Glutamatergic neuron (in vitro differentiated cells): ENCODE results near the gene STRN4. TPM values are rescaled to one million over a fixed set of nuclear protein-coding genes. Genes with fewer than 3 reads are reported as not detected.
A peak's percentile ranks its signal among the peaks of the same experiment; 100 is the strongest.

Source experiments
- DNase-seq: peaks from one replicate; pipeline ENCODE4 v3.0.0; 2022
- H3K27ac Mint-ChIP-seq: one replicate; pipeline ENCODE4 v1.8.0; 2020; ENCODE audit warnings: mild to moderate bottlenecking, mixed read lengths, inconsistent platforms; ENCODE audit not compliant: unreplicated experiment
- H3K27me3 Mint-ChIP-seq: one replicate; pipeline ENCODE4 v1.8.0; 2020; ENCODE audit warnings: mild to moderate bottlenecking, moderate library complexity, mixed read lengths, inconsistent platforms; ENCODE audit not compliant: unreplicated experiment
- H3K36me3 Mint-ChIP-seq: one replicate; pipeline ENCODE4 v1.8.0; 2020; ENCODE audit warnings: mild to moderate bottlenecking, mixed read lengths, inconsistent platforms; ENCODE audit not compliant: unreplicated experiment
- H3K4me1 Mint-ChIP-seq: one replicate; pipeline ENCODE4 v1.8.0; 2020; ENCODE audit warnings: mild to moderate bottlenecking, low read depth, mixed read lengths, inconsistent platforms; ENCODE audit not compliant: unreplicated experiment
- H3K4me3 Mint-ChIP-seq: one replicate; pipeline ENCODE4 v1.8.0; 2020; ENCODE audit warnings: mild to moderate bottlenecking, mixed read lengths, inconsistent platforms; ENCODE audit not compliant: unreplicated experiment
- H3K9me3 Mint-ChIP-seq: one replicate; pipeline ENCODE4 v1.8.0; 2020; ENCODE audit warnings: mild to moderate bottlenecking, moderate library complexity, mixed read lengths, inconsistent platforms; ENCODE audit not compliant: unreplicated experiment
- total RNA-seq: library from RNA; stranded (reverse); fragmentation: NEBNext Ultra II Directional; extraction: Animal tissue kit (Norgen Biotek cat#: 25700); gene quantifications from one replicate; pipeline ENCODE4 v1.2.1, GENCODE V29; 2021; ENCODE audit not compliant: unreplicated experiment
- TF ChIP-seq, protein P1 (sequence below): fragments of 200-600 bp; sonication (generic); IDR thresholded peaks from one replicate; pipeline ENCODE4 v1.5.0; 2021; ENCODE audit not compliant: partially characterized antibody, unreplicated experiment

Gene STRN4
- total RNA-seq, 1 donor from 2014 or later, result 117 TPM

DNA sequence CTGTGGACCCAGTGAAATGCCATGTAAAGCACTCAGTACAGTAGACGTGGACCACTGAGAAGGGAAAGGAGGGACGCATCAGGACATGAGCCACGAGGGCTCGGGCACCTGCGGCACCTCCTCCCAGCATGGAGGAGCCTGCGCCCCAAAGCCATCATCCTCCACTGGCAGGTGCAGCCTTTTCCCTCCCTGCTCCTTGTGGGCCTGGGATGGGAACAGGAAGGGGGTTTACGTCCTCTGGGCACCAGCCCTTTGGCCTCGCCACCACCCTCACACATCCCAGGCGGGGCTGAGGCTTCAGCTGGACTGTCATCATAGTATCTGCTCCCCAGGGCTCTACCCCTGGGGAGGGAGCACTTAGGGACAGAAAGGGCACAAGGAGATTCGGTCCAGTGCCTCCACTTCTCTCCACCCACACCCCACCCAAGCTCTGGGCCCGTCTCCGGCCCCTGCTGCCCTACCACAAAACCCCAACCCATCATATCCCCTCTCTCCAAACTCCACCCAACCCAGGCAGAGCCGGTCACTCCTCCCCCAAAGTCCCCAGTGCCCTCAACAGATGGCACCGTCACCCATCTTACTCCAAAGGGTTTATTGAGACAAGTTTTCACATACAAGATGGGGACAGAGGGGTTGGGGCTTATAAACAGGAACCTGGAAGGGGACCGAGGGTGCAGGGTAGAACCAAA, 27.2 kb downstream of the STRN4 start:
- no peaks in the 10 kb centered on the region for H3K36me3 Mint-ChIP-seq
- peaks cover 12% of the 10 kb centered on the region for H3K27me3 Mint-ChIP-seq
- no peak overlapping the region for H3K27ac Mint-ChIP-seq
- DNase-seq, result no peak
- peak overlapping the region; percentile 34 for H3K4me3 Mint-ChIP-seq
- TF ChIP-seq, protein P1, sequence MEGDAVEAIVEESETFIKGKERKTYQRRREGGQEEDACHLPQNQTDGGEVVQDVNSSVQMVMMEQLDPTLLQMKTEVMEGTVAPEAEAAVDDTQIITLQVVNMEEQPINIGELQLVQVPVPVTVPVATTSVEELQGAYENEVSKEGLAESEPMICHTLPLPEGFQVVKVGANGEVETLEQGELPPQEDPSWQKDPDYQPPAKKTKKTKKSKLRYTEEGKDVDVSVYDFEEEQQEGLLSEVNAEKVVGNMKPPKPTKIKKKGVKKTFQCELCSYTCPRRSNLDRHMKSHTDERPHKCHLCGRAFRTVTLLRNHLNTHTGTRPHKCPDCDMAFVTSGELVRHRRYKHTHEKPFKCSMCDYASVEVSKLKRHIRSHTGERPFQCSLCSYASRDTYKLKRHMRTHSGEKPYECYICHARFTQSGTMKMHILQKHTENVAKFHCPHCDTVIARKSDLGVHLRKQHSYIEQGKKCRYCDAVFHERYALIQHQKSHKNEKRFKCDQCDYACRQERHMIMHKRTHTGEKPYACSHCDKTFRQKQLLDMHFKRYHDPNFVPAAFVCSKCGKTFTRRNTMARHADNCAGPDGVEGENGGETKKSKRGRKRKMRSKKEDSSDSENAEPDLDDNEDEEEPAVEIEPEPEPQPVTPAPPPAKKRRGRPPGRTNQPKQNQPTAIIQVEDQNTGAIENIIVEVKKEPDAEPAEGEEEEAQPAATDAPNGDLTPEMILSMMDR, result no peak
- peaks cover 16% of the 10 kb centered on the region for H3K4me1 Mint-ChIP-seq
- peaks cover 7% of the 10 kb centered on the region for H3K9me3 Mint-ChIP-seq

DNA sequence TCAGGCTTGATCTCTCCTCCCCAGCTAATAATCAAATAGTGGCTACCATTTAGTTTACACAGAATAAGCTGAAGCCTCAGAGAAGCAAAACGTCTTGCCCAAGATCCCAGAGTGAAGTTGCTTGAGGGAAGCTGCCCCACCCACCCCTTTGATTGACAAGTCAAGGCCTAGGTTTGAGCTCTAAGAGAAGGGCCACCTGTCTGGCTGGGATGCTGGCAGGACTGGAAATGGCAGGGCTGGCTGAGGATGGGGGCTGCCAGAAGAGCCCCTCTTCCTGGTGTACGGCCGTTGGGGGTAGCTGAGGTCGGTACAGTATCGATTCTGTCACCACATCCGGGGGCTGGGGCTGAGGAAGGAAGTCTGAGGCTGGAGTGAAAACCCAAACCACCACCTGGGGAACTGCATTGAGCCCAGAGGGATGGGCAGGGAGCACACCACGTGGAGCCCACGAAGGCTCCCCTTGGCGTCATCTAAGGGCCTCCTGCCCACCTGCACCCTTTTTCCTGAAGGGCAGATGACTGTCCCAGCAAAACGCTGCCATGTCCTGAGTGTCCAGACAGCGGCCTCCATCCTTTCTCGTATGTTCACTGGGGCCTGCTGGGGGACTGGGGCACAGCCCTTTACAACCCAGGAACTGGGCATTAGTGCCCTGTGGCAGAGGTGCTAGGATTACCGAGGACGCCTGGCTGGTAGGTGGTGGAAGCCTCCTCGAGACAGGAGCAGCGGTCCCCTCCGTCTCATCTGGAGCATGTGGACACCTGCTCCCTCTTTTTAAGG, 27.9 kb downstream of the STRN4 start:
- Mint-ChIP-seq H3K4me3 (peak overlapping the region; percentile 88), H3K27ac (no peak overlapping the region), H3K4me1 (peaks cover 20% of the 10 kb centered on the region), H3K36me3 (no peaks in the 10 kb centered on the region), H3K27me3 (peaks cover 12% of the 10 kb centered on the region), H3K9me3 (peaks cover 7% of the 10 kb centered on the region)
- TF ChIP-seq, protein P1, result no peak
- DNase-seq, result no peak

DNA sequence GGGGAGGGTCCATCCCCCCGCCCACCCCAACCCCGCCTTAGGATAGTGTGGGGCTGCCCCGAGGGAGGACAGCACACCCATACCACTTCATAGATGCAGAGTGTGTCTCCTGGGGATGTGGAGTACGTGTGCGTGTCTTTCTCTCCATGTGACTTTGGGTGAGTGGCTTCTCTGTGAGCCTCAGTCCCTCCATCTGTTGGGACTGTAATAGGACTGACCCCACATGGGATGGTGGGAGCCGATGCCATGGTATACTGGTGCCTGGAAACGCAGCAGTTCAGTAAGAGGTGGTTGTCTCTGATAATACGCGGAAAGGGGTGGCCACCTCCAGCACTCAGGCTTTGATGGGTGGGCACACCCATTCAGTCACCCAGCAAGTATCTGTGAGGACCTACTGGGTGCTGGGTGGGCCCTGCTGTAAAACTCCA, 28.5 kb downstream of the STRN4 start:
- Mint-ChIP-seq H3K27ac (peak overlapping the region; percentile 73), H3K9me3 (peaks cover 8% of the 10 kb centered on the region), H3K36me3 (no peaks in the 10 kb centered on the region), H3K27me3 (peaks cover 12% of the 10 kb centered on the region), H3K4me3 (peak overlapping the region; percentile 88), H3K4me1 (peaks cover 21% of the 10 kb centered on the region)
- no peak for DNase-seq
- TF ChIP-seq, protein P1, result no peak

DNA sequence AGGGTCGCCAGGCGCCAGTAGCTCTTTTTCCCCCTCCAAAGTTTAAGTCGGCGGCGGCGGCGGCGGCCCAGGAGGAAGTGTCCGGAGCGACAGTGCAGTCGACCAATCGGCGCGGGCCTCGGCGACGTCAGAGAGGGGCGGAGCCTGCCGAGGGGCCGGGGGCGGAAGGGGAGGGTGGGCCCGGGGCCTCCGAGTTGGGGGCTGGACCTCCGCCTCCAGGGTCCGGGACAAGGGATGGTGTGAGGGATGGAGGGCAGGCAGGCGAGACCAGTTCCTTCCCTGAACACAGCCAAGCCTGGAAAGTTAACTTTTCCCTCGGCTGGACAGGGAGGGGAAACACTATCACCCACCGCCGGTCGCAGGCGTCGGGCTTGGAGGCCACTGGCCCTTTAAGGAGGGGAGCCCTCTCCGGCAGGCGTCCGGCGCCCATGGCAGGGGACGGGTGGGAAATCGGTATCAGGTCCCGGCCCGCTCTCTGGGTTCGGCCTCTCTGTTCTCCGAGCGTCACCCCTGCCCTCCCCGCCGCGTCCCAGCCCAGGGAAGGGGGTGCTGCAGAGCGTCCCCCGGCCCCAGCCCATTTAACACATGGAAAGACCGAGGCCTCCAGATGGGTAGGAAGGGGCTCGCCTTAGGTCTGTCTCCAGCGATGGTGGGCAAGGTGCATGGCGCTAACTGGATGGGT, 29.1 kb downstream of the STRN4 start, which contains the start of gene PRKD2:
PRKD2 (minus strand) TSS at position 81 of the 682 bp plus-strand sequence. CDS start 744 bp downstream, outside the sequence.
- Mint-ChIP-seq H3K4me1 (peaks cover 21% of the 10 kb centered on the region), H3K4me3 (peak within 1 kb of the TSS; percentile 93), H3K9me3 (peaks cover 8% of the 10 kb centered on the region), H3K36me3 (no peaks in the 10 kb centered on the region), H3K27ac (peak within 1 kb of the TSS; percentile 81), H3K27me3 (peaks cover 11% of the 10 kb centered on the region)
- TF ChIP-seq, protein P1, result no peak
- peak; percentile 97 for DNase-seq
